GM19351 (cell line): ENCODE data around the gene MAMDC4.
"Not testable (repeated sequence)": the region's sequence is repeated elsewhere in the genome, so short reads cannot be mapped to it uniquely, and the experiment has no call there.

Source experiments
- ATAC-seq: cut with Tn5 transposase; IDR thresholded peaks from one replicate; pipeline ENCODE4 v1.9.1; 2021; ENCODE audit warnings: mild to moderate bottlenecking, moderate library complexity; ENCODE audit not compliant: unreplicated experiment

Gene MAMDC4

DNA sequence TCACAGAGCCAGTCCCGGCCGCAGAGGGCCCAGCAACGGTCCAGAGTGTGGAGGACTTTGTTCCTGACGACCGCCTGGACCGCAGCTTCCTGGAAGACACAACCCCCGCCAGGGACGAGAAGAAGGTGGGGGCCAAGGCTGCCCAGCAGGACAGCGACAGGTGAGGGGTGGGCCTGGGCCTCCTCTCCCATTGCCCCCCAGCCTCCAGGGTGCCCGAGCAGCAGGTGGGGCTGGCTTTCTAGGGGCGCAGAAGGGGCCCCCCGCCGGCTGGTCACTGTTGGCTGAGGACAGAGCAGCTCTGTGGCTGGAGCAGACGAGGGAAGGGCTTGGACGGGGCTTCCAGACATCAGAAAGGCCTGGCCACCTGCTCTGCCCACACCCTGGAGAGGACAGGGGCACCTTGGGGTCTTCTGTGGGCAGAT lies 14.3 kb upstream of the MAMDC4 start:
- not testable (repeated sequence) for ATAC-seq

- ATAC-seq: no peak
These were observed 13.6 kb upstream of the MAMDC4 start for GRCh38 chr9:136838314-136839228.

DNA sequence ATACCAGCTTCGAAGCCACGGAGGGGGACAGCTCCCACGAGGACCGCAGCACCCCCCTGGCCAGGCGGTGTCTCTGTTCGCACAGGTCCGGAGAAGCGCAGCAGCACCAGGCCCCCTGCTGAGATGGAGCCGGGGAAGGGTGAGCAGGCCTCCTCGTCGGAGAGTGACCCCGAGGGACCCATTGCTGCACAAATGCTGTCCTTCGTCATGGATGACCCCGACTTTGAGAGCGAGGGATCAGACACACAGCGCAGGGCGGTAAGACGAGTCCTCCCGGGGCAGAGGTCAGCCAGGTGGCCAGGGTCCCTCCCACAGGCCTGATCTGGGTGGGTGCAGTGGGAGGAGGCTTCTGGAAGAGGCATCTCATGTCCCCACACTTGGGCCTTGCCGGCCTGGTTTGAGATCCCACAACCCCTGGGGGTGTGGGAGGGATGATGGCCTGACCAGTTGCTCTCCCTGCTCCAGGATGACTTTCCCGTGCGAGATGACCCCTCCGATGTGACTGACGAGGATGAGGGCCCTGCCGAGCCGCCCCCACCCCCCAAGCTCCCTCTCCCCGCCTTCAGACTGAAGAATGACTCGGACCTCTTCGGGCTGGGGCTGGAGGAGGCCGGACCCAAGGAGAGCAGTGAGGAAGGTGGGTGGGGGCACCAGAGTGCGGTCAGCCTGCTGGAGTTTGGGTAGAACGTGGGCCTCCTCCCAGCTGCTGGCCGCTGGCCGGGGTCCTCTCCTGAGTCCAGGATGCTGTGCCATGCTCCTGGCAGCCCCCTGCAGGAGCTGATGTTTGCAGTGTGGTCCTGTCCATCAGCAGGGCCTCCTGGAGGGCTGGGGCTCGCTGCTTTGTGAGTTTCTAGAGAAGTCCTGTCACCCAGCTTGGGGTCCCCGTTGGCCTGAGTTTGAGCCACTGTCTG lies 12.7 kb upstream of the MAMDC4 start:
- no peak for ATAC-seq

GRCh38 chr9:136840140-136840876 lies 11.8 kb upstream of the MAMDC4 start:
- ATAC-seq: no peak

- ATAC-seq: no peak
These were observed 11.1 kb upstream of the MAMDC4 start for GRCh38 chr9:136840877-136841645.

GRCh38 chr9:136841646-136842379 lies 10.3 kb upstream of the MAMDC4 start:
- not testable (repeated sequence) for ATAC-seq

DNA sequence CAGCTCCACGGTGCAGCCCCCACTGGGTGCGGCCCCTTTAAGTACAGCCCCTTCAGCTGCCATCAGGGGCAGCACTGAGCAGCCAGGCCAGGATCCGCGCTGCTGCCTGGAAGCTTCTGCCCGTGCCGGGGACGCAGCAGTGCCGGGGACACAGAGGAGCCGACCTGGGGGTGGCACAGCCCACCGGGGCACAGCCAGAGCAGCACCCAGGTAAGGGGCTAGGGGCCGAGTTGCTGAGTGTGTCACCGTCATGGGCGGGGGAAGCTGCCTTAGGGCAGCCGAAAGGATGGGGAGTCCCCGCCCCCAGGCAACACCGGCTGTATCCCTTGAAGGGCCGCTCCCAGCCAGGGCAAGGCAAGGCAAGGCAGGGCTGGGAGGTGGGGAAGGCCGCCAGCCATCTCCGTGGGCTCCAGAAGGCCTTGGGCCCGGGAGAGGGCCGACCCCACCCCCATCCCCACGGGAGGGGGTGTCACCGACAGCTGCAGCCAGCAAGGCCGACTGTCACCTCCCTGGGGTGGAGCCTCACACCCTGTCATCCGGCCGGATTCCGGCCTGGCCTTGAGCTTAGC lies 9.7 kb upstream of the MAMDC4 start, which contains the start of gene AJM1:
TSS of gene AJM1 (plus strand) at position 99 of the 569 bp plus-strand sequence. CDS start 1,937 bp downstream, outside the sequence.
- ATAC-seq: peak; percentile 80

DNA sequence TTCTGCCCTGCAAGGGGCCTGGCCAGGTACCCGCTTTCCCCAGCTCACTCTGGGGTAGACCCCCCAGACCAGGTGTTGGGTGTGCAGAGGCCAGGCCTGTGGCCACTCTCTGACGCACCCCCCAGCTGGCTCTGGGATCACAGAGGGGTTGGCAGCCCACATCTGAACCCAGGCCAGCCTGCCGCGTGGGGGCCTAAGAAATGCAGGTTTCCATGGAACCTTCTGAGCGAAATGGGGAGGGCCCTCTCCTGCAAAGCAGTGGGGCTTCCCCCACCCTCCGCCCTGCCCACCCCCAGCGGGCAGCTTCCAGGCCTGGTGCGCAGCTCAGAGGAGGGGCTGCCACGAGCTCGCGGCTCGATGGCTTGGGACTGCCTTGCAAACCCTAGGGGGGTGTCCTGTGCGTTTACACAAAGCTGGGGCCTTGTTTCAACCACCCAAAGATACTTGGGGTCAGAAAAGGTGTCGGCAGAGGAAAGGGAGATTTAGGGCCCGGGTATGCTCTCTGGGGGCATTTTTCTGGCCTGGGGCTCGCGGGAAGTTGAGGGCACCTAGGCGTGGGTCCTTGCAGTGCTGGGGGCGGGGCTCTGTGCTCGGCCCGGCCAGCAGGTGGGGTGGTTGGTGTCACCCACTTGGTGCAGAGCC lies 8.9 kb upstream of the MAMDC4 start:
- ATAC-seq: not testable (repeated sequence)

GRCh38 chr9:136843801-136844740 lies 8.1 kb upstream of the MAMDC4 start:
- not testable (repeated sequence) for ATAC-seq

DNA sequence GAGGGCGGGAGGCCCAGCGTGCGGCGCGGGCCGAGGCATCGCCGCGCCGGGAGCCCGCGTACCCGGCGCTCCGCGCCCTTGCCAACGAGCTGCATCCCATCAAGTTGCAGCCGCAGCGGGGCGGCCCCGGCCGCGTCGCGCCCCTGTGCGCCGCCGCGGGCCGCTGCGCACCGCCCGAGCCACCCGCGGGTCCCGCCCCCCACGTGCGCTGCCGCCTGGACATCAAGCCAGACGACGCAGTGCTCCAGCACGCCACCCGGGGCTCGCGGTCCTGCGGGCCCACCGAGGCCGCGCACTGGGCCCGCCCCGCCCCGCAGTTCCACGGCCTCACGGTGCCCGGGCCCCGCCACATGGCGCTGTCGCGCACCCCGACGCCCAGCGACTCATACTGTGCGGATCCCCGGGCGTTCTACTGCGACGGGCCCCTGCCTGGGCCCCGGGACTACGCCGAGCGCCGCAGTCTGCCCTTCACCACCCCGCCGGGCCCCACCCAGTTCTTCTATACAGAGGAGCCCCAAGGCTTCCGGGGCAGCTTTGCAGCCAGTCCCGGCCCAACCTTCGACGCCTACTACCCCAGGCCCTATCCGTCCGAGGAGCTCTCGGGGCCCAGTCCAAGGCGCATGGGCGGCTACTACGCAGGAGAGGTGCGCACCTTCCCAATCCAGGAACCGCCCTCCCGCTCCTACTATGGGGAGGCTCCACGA lies 7.2 kb upstream of the MAMDC4 start:
- ATAC-seq: no peak

DNA sequence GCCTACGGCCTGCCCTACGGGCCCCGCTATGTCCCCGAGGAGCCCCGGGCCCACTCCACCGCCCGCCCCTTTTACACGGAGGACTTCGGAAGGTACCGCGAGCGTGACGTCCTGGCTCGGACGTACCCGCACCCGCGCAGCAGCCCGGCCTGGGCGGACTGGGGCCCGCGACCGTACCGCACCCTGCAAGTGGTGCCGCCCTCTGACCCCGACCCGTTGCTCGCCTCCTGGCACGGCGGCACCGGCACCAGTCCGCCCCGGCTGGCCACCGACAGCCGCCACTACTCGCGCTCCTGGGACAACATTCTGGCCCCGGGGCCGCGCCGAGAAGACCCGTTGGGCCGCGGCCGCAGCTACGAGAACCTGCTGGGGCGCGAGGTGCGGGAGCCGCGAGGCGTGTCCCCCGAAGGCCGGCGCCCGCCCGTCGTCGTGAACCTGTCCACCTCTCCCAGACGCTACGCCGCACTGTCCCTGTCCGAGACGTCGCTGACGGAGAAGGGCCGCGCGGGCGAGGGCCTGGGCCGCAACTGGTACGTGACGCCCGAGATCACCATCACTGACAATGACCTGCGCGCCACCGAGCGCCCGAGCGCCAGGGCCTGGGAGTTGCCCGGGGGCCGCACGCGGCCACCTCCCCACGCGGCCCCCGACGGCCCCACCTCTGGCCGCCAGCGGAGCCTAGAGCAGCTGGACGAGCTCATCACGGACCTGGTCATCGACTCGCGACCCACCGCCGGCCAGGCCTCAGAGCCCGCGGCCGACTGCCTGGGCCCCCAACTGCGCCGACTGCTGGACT lies 6.5 kb upstream of the MAMDC4 start:
- ATAC-seq: no peak

DNA sequence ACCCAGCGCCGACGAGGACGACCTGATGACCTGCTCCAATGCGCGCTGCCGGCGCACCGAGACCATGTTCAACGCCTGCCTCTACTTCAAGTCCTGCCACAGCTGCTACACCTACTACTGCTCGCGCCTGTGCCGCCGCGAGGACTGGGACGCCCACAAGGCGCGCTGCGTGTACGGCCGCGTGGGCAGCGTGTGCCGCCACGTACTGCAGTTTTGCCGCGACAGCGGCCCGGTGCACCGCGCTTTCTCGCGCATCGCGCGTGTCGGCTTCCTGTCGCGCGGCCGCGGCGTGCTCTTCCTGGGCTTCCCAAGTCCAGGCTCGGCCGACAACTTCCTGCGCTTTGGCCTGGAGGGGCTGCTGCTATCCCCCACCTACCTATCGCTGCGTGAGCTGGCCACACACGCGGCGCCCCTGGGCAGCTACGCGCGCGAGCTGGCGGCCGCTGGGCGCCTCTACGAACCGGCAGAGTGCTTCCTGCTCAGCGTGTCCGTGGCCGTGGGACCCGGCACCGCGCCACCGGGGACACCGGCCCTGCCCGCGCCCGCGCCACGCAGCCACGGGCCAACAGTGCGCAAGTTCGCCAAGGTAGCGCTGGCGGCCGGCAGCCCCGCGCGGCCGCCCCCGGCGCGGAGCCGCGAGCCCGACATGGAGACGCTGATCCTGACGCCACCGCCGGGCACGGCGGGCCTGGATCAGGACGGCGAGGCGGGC lies 5.6 kb upstream of the MAMDC4 start:
- no peak for ATAC-seq

- no peak for ATAC-seq
These were observed 4.9 kb upstream of the MAMDC4 start for GRCh38 chr9:136847088-136847825.

DNA sequence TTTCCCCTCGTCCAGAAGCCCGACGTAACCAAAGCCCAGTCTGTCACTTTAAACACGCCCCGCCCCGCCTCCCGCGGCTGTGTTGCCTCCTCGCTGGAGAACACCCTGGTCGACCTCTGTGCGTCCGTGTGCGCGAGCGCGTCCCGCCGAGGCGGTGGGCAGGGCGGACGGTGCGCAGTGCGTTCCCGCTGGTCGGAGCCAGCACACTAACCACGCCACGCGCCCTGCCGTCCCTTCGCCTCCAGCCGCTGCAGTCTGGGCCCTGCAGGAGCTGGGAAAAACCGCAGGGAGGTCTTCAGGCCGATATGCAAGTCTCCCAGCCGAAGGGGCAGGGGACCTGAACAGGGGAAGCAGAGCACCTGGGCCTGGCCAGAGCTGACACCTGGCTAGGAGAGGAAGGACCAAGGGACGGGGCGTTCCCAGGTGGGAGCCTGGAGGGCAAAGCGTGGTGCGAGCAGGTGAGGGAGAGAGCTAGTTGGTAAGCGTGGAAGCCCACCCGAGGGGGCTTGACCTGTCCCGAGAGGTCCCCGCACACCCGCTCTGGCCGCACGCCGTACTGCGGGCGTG lies 4.2 kb upstream of the MAMDC4 start:
- no peak for ATAC-seq
